HEK293T (cell line): ENCODE measurements around the gene GPR158.

Experiments used
- CTCF ChIA-PET: fragments of 350-600 bp; formaldehyde crosslinking; extraction: SDS; loops from one replicate; lab custom pipeline; 2021; ENCODE audit warnings: antibody characterized with exemption, inconsistent platforms; lab: Yijun Ruan, JAX
- POLR2A ChIA-PET: fragments of 350-600 bp; formaldehyde crosslinking; extraction: SDS; loops from one replicate; lab custom pipeline; 2020; ENCODE audit warnings: antibody characterized with exemption, inconsistent platforms; lab: Yijun Ruan, JAX
- DNase-seq: peaks from one replicate; pipeline ENCODE4 v3.0.0; 2012; ENCODE audit warnings: mixed read lengths; ENCODE audit errors: extremely low spot score
- ARNT ChIP-seq: fragments of 450-650 bp; IDR thresholded peaks from 2 replicates; pipeline ENCODE4 v1.6.1; 2017; ENCODE audit warnings: mild to moderate bottlenecking
- BHLHE40 ChIP-seq: fragments of 450-650 bp; IDR thresholded peaks from 2 replicates; pipeline ENCODE4 v1.6.1; 2016; ENCODE audit warnings: mild to moderate bottlenecking, moderate library complexity, borderline replicate concordance
- CTBP1 ChIP-seq: fragments of 450-650 bp; IDR thresholded peaks from 2 replicates; pipeline ENCODE4 v1.6.1; 2016; ENCODE audit warnings: borderline replicate concordance
- ELF4 ChIP-seq: fragments of 450-650 bp; IDR thresholded peaks from 2 replicates; pipeline ENCODE4 v1.6.1; 2017; ENCODE audit warnings: antibody characterized with exemption
- FOXA1 ChIP-seq: fragments of 450-650 bp; IDR thresholded peaks from 2 replicates; pipeline ENCODE4 v1.6.1; 2016; ENCODE audit warnings: mild to moderate bottlenecking
- FOXK2 ChIP-seq: fragments of 450-650 bp; IDR thresholded peaks from 2 replicates; pipeline ENCODE4 v1.6.1; 2016; ENCODE audit warnings: mild to moderate bottlenecking
- FOXM1 ChIP-seq: fragments of 450-650 bp; IDR thresholded peaks from 2 replicates; pipeline ENCODE4 v1.6.1; 2017; ENCODE audit warnings: mild to moderate bottlenecking, borderline replicate concordance
- HDGF ChIP-seq: fragments of 450-650 bp; IDR thresholded peaks from 2 replicates; pipeline ENCODE4 v1.6.1; 2017; ENCODE audit warnings: antibody characterized with exemption, borderline replicate concordance
- L3MBTL2 ChIP-seq: fragments of 450-650 bp; conservative IDR thresholded peaks from 2 replicates; pipeline ENCODE4 v1.6.1; 2016; ENCODE audit warnings: mild to moderate bottlenecking
- LEF1 ChIP-seq: fragments of 450-650 bp; IDR thresholded peaks from 2 replicates; pipeline ENCODE4 v1.6.1; 2017; ENCODE audit warnings: mild to moderate bottlenecking, borderline replicate concordance
- NFRKB ChIP-seq: fragments of 450-650 bp; IDR thresholded peaks from 2 replicates; pipeline ENCODE4 v1.6.1; 2016; ENCODE audit warnings: mild to moderate bottlenecking, moderate library complexity
- SP1 ChIP-seq: fragments of 450-650 bp; IDR thresholded peaks from 2 replicates; pipeline ENCODE4 v1.6.1; 2017
- SUZ12 ChIP-seq: fragments of 450-650 bp; IDR thresholded peaks from 2 replicates; pipeline ENCODE4 v1.6.1; 2016; ENCODE audit warnings: mild to moderate bottlenecking
- TARDBP ChIP-seq: fragments of 450-650 bp; IDR thresholded peaks from 2 replicates; pipeline ENCODE4 v1.6.1; 2016
- ZNF384 ChIP-seq: fragments of 450-650 bp; IDR thresholded peaks from 2 replicates; pipeline ENCODE4 v1.6.1; 2016
- TF ChIP-seq, protein P1 (sequence below): fragments of 450-650 bp; IDR thresholded peaks from 2 replicates; pipeline ENCODE4 v1.6.1; 2016

The GPR158 gene

DNA sequence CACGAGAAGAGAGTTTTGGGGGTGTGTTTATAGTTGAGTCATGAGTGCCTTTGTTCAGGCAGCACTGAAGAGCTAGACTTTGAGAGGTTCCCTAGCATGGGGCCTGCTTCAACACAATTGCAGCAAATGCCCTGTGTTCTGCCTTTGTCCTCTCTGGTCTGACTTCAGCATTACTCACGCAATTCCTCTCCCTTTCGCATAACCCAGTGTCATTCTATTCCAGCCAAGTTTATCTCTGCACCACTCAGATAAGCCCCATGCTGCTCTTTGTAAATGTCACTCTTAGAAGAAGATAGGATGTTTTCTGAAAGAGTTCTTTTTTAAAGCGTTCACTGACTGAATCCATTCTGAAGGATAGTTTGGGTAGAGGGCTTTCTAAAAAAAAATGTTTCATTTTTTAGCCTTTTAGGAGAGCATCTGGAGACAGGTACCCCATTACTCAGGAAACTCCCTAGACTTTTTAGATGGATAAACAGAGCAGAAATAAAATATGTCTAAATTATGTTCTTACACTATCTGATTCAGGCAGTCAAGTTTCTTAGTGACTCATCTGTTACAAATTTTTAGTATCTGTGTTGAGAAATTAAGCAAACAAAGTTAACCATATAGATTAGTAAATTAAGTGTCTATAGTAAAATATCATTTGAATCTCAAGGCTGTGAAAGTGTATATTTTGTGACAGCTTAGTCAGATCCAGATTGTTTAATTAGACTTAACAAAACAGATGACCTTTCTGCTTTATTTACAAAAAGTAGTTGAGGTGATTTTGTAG, 318.5 kb downstream of the GPR158 start:
- ChIA-PET POLR2A (no interaction called here), CTCF (no interaction called here)
- no peak for TF ChIP-seq ELF4
- TF ChIP-seq TARDBP: no peak
- TF ChIP-seq ARNT: no peak
- no peak for TF ChIP-seq LEF1
- no peak for TF ChIP-seq CTBP1
- TF ChIP-seq BHLHE40: no peak
- no peak for TF ChIP-seq ZNF384
- DNase-seq: no peak

DNA sequence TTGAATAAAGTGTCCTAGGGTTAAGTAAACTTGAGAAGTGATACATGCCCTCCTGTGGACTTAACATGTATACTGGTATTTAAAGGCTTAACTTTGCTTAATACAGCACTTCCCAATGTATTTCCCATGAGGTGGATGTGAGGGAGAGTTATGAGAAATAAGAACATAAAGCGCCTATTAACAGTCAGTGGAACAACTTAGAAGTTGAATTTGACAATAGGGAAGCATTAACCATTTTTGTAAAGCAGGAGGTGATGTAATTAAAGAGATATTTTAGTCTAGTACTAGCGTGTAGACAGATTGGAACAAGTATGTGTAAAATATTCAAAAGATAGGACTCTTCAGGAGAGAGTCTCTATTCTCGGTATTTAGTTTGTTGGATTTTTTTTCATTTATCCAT, 322.4 kb downstream of the GPR158 start:
- ChIA-PET CTCF (no interaction called here), POLR2A (no interaction called here)
- DNase-seq: no peak
- TF ChIP-seq NFRKB: no peak
- no peak for TF ChIP-seq LEF1
- no peak for TF ChIP-seq ZNF384
- TF ChIP-seq TARDBP: no peak
- no peak for TF ChIP-seq L3MBTL2
- TF ChIP-seq FOXA1: no peak
- no peak for TF ChIP-seq HDGF
- TF ChIP-seq, protein P1, sequence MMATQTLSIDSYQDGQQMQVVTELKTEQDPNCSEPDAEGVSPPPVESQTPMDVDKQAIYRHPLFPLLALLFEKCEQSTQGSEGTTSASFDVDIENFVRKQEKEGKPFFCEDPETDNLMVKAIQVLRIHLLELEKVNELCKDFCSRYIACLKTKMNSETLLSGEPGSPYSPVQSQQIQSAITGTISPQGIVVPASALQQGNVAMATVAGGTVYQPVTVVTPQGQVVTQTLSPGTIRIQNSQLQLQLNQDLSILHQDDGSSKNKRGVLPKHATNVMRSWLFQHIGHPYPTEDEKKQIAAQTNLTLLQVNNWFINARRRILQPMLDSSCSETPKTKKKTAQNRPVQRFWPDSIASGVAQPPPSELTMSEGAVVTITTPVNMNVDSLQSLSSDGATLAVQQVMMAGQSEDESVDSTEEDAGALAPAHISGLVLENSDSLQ: no peak
- TF ChIP-seq ELF4: no peak
- no peak for TF ChIP-seq FOXK2
- no peak for TF ChIP-seq SP1
- TF ChIP-seq BHLHE40: no peak
- no peak for TF ChIP-seq FOXM1
- no peak for TF ChIP-seq CTBP1
- no peak for TF ChIP-seq SUZ12
- no peak for TF ChIP-seq ARNT

DNA sequence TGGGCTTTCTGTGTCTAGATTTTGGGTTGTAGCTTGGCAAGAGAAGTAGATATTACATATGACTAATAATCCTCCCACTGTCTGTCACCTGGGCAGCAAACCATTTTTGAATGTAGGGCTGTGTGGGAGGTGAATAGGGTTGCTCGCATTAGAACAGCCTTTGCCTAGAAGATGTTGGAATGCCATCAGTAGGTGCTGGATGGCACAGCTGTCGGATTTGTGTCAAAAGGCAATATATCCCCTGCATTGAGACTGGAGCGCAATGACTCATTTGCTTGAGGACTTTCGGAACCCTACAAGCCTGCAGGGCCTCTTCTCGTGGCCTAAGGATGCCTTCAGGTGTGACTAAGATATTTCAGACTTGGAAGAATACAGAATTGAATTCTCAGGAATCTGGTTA, 323.8 kb downstream of the GPR158 start:
- TF ChIP-seq NFRKB (no peak), SUZ12 (no peak), ARNT (no peak), HDGF (no peak), ZNF384 (no peak), ELF4 (no peak), SP1 (no peak), CTBP1 (no peak), L3MBTL2 (no peak), LEF1 (no peak), FOXA1 (no peak), FOXM1 (no peak), FOXK2 (no peak), TARDBP (no peak), BHLHE40 (no peak)
- TF ChIP-seq, protein P1: no peak
- DNase-seq: no peak
- ChIA-PET CTCF (interaction anchor here (0.6 kb wide), 1 partner anchor 242 kb away, joined by 3 read pairs; no protein-coding TSS in a partner anchor), POLR2A (no interaction called here)

DNA sequence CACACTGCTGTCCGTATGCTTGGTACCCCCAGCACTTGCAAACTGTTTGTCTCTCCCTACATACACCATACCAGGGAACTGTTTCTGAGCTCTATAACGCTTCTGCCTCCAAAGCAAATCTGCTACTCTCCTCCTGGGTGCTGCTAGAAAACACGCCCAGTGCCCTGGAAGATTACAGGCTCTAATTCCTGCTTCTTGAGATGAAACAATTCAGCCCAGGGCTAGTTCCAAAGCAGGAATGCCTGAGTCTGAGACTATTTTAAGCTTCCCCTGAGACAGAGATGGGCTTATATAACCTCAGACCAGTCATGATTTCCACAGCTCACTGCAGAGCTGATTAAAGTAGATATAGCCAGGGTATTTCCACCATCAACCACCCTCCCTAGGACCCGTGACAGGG, 327.1 kb downstream of the GPR158 start:
- TF ChIP-seq ARNT: no peak
- no peak for TF ChIP-seq HDGF
- TF ChIP-seq, protein P1: no peak
- no peak for TF ChIP-seq BHLHE40
- TF ChIP-seq SUZ12: no peak
- TF ChIP-seq FOXA1: no peak
- no peak for TF ChIP-seq ELF4
- no peak for TF ChIP-seq SP1
- TF ChIP-seq CTBP1: no peak
- TF ChIP-seq L3MBTL2: no peak
- TF ChIP-seq FOXK2: no peak
- no peak for TF ChIP-seq LEF1
- TF ChIP-seq FOXM1: no peak
- TF ChIP-seq ZNF384: no peak
- TF ChIP-seq TARDBP: no peak
- TF ChIP-seq NFRKB: no peak
- ChIA-PET CTCF (no interaction called here), POLR2A (no interaction called here)
- DNase-seq: no peak

DNA sequence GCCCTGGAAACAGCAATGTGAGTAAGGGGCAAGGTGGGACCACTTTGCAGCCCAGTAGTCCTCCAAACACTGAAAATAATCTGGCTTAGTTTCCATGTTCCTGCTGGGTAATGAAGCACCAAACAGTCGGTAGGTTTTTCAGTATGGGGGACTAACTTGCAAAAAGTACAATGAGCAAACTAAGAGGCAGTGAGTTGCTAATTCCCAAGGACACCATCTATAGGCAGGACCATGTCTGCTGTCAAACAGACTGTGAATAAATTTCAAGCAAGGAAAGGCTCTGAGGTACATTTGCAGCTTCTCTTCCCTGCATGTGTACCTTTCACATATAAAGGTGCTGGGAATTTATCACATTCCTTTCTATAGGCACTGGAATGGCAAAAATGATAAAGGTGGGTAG, 327.7 kb downstream of the GPR158 start:
- POLR2A ChIA-PET: no interaction called here
- CTCF ChIA-PET: no interaction called here
- DNase-seq: no peak
- no peak for TF ChIP-seq ZNF384
- no peak for TF ChIP-seq NFRKB
- no peak for TF ChIP-seq L3MBTL2
- TF ChIP-seq TARDBP: no peak
- TF ChIP-seq BHLHE40: no peak
- TF ChIP-seq HDGF: no peak
- TF ChIP-seq ARNT: no peak
- TF ChIP-seq LEF1: no peak
- no peak for TF ChIP-seq FOXM1
- TF ChIP-seq ELF4: no peak
- TF ChIP-seq FOXA1: no peak
- no peak for TF ChIP-seq FOXK2
- TF ChIP-seq CTBP1: no peak
- TF ChIP-seq SUZ12: no peak
